ENCODE data around the gene STAG2.

DNA sequence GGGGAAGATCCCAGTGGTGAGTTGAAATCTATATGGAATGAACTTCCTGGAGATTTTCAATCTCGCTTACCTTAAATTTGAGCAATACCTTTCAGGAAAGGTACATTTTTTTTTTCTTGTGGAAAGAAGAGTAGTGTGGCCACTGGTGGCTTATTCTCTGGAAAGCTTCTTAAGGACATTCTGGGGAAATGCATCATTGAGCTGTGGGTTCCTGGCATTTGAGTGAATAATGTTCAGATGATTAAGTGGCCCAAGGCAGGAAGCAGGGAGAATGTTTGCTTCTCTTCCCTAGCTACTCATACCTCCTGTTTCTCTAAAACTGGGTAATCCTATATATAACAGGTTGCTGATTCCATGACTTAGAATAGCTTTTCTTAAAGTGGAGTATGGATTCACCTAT lies 31.8 kb downstream of the STAG2 start:
- no peak for TF ChIP-seq SIN3A (IDR thresholded peaks at IDR 0.05; ENCODE audit: borderline replicate concordance, insufficient read depth, low read length)
- no peak for TF ChIP-seq POLR2AphosphoS5 (IDR thresholded peaks at IDR 0.05; ENCODE audit: low read depth, low read length)
- TF ChIP-seq, protein P1, sequence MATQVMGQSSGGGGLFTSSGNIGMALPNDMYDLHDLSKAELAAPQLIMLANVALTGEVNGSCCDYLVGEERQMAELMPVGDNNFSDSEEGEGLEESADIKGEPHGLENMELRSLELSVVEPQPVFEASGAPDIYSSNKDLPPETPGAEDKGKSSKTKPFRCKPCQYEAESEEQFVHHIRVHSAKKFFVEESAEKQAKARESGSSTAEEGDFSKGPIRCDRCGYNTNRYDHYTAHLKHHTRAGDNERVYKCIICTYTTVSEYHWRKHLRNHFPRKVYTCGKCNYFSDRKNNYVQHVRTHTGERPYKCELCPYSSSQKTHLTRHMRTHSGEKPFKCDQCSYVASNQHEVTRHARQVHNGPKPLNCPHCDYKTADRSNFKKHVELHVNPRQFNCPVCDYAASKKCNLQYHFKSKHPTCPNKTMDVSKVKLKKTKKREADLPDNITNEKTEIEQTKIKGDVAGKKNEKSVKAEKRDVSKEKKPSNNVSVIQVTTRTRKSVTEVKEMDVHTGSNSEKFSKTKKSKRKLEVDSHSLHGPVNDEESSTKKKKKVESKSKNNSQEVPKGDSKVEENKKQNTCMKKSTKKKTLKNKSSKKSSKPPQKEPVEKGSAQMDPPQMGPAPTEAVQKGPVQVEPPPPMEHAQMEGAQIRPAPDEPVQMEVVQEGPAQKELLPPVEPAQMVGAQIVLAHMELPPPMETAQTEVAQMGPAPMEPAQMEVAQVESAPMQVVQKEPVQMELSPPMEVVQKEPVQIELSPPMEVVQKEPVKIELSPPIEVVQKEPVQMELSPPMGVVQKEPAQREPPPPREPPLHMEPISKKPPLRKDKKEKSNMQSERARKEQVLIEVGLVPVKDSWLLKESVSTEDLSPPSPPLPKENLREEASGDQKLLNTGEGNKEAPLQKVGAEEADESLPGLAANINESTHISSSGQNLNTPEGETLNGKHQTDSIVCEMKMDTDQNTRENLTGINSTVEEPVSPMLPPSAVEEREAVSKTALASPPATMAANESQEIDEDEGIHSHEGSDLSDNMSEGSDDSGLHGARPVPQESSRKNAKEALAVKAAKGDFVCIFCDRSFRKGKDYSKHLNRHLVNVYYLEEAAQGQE (IDR thresholded peaks at IDR 0.05; ENCODE audit: insufficient read depth in 1 of 2, low read depth in 2 of 2, low read length in 2 of 2): no peak
- TF ChIP-seq FOXP2 (optimal IDR thresholded peaks at IDR 0.05; ENCODE audit: borderline replicate concordance, extremely low read depth, extremely low read length, insufficient read depth): no peak
